Myocyte (in vitro differentiated cells): ENCODE measurements around the gene DNM3. TPM values are rescaled to one million over a fixed set of nuclear protein-coding genes. Genes with fewer than 3 reads are reported as not detected.

Experiments used
- DNase-seq: peaks from one replicate; pipeline ENCODE4 v3.0.0-alpha.2; 2012; ENCODE audit warnings: low read depth
- total RNA-seq: library from RNA; depleted of rRNA; stranded (reverse); fragments of >200 nt; gene quantifications from 2 replicates; pipeline ENCODE4 v1.2.3, GENCODE V29; 2014

DNM3 gene
- total RNA-seq, 1 donor from 2014 or later: 0.62 TPM

GRCh38 chr1:172165403-172165802 lies 324.1 kb downstream of the DNM3 start:
- DNase-seq: no peak

GRCh38 chr1:172167796-172168596 lies 326.7 kb downstream of the DNM3 start:
- peak; percentile 81 for DNase-seq

- DNase-seq: no peak
Measured at GRCh38 chr1:172168597-172168872, 327.2 kb downstream of the DNM3 start.

GRCh38 chr1:172169836-172170235 lies 328.5 kb downstream of the DNM3 start:
- DNase-seq: no peak

GRCh38 chr1:172172352-172172831 lies 331.1 kb downstream of the DNM3 start:
- no peak for DNase-seq

GRCh38 chr1:172176206-172176605 lies 334.9 kb downstream of the DNM3 start:
- DNase-seq: no peak

GRCh38 chr1:172177849-172178248 lies 336.6 kb downstream of the DNM3 start:
- DNase-seq: no peak

- DNase-seq: no peak
Measured at GRCh38 chr1:172178886-172179285, 337.6 kb downstream of the DNM3 start.

GRCh38 chr1:172179918-172180317 lies 338.6 kb downstream of the DNM3 start:
- no peak for DNase-seq

GRCh38 chr1:172180501-172181285 lies 339.4 kb downstream of the DNM3 start:
- peak; percentile 65 for DNase-seq

- no peak for DNase-seq
Measured at GRCh38 chr1:172184506-172185191, 343.4 kb downstream of the DNM3 start.

GRCh38 chr1:172185211-172185610 lies 343.9 kb downstream of the DNM3 start:
- DNase-seq: no peak

GRCh38 chr1:172185996-172186395 lies 344.7 kb downstream of the DNM3 start:
- no peak for DNase-seq

GRCh38 chr1:172201572-172201971 lies 360.3 kb downstream of the DNM3 start:
- DNase-seq: no peak

- peak; percentile 12 for DNase-seq
Measured at GRCh38 chr1:172203135-172203823, 362.0 kb downstream of the DNM3 start.

- DNase-seq: no peak
Measured at GRCh38 chr1:172203902-172204301, 362.6 kb downstream of the DNM3 start.

- DNase-seq: no peak
Measured at GRCh38 chr1:172206256-172206655, 365.0 kb downstream of the DNM3 start.

- no peak for DNase-seq
Measured at GRCh38 chr1:172208635-172209034, 367.3 kb downstream of the DNM3 start.

- DNase-seq: no peak
Measured at GRCh38 chr1:172211221-172211620, 369.9 kb downstream of the DNM3 start.

- no peak for DNase-seq
Measured at GRCh38 chr1:172212124-172212523, 370.8 kb downstream of the DNM3 start.

- no peak for DNase-seq
Measured at GRCh38 chr1:172215006-172215405, 373.7 kb downstream of the DNM3 start.
